ENCODE results near the gene IMMP1L.

GRCh38 chr11:31450841-31451240, 58.6 kb downstream of the IMMP1L start:
- TF ChIP-seq SUZ12 (IDR thresholded peaks at IDR 0.05; ENCODE audit: extremely low read depth, insufficient read depth, insufficient read length): no peak
- TF ChIP-seq ZNF274 (IDR thresholded peaks at IDR 0.05; ENCODE audit: low read depth, low read length): no peak
